ENCODE data around the gene CARMIL1.
"Not testable (repeated sequence)": the region's sequence is repeated elsewhere in the genome, so short reads cannot be mapped to it uniquely, and the experiment has no call there.

The CARMIL1 gene

DNA sequence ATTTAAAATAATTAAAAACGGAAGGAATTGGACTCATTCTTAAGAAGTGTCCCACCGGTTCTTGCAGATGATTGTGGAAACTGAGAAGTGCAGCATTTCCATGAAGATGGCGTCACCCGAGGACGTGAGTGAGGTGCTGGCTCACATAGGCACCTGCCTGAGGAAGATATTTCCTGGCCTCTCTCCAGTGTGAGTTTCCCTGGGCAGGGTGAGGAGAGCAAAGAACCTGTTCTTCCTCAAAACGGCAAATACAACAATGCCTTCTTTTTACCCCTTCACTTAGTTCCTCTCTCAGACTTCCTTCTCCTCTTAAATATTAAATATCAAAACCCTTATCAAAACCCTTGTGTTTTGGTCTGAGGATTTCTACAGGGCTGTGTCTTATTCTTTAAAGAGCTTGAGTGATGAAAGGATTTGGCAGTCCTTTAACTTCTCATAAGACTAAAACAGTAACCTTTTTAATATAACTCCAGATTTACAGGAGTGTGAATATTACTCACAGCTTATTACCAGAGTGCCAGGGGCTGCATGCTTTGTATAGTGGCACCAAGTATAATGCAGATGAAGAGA is 156.3 kb downstream of the CARMIL1 start:
- in situ Hi-C loops (cut with MboI; ENCODE audit: low sequenced_read_pairs): no loop called here

DNA sequence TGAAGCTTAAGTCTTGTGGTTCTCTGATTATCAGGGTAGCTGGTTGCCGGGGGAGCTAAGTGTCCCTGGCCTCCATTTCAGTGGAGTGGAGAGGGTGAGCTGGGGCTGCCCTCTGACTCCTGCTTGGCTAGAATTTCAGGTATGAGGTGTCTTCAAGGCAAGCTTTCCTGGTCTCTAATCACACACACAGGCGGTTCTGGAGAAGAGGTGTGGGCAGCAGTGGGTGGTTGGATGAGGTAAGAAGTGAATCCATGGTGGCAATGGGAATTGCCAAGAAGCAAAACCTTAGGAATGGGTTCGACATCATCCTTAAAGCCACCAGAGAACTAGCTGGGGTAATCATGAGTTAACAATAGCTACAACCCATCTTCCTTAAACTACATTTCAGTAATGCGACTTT is 157.6 kb downstream of the CARMIL1 start:
- in situ Hi-C loops (cut with MboI; ENCODE audit: low sequenced_read_pairs): no loop called here

DNA sequence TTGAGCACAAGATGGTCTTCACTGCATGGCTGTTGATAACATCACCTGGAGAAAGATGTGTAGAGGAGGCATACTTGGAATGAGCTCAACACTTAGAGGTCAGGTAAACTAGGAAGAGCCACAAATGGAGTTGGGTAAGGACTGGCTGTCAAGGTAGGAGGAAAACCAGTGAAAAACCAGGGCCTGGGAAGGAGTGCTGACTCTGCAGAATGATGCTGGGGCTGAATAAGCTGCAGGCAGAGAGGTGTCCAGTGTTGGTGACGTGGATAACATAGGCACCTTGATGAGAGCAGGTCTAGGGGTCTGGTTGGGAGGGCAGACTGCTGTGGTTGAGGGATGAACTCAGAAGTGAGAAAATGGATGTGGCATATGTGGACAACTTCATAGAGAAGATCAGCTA is 160.2 kb downstream of the CARMIL1 start:
- in situ Hi-C loops (cut with MboI; ENCODE audit: low sequenced_read_pairs): no loop called here

GRCh38 chr6:25441663-25442270 is 162.6 kb downstream of the CARMIL1 start:
- in situ Hi-C loops (cut with MboI; ENCODE audit: low sequenced_read_pairs): no loop called here

DNA sequence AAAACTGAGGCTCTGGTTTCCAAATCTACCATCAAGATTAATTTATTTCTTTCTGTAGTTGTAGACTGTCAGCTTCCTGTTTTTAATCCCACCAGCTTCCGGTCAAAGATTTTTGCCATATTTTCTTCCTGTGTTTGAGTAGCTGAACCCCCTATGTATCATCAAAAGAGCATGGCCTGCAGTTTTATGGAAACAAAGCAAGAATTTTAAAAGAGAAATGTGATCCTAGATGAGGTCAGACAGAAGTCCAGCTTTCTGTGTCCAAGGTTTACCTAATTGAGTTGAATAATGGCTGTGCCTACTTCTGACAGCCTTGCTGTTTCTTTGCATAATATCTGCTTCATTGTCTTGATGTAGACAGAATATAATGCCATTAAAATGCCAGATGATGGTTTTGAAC is 163.7 kb downstream of the CARMIL1 start:
- in situ Hi-C loops (cut with MboI; ENCODE audit: low sequenced_read_pairs): no loop called here

- in situ Hi-C loops (cut with MboI; ENCODE audit: low sequenced_read_pairs): not testable (repeated sequence)
These were observed 165.3 kb downstream of the CARMIL1 start for GRCh38 chr6:25444521-25444920.

GRCh38 chr6:25446830-25447569 is 167.8 kb downstream of the CARMIL1 start:
- in situ Hi-C loops (cut with MboI; ENCODE audit: low sequenced_read_pairs): no loop called here

DNA sequence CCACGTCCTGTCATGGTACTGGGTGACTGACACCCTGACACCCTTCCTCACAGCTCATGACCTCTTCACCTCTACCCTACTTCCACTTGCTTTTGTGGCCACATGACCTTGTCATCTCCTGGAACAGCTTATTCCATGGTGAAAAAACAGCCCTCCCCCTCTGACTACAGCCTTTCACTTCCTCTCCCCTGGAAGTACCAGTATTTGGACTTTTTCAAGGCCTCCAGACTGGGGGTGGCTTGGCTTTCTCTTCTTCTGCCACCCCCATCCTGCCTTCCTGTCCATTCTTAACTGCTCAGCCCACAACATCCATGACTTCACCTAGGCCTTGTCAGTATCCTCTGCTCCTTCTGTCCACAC is 168.4 kb downstream of the CARMIL1 start:
- in situ Hi-C loops (cut with MboI; ENCODE audit: low sequenced_read_pairs): no loop called here

GRCh38 chr6:25448965-25449538 is 169.9 kb downstream of the CARMIL1 start:
- in situ Hi-C loops (cut with MboI; ENCODE audit: low sequenced_read_pairs): no loop called here

GRCh38 chr6:25449774-25450173 is 170.6 kb downstream of the CARMIL1 start:
- in situ Hi-C loops (cut with MboI; ENCODE audit: low sequenced_read_pairs): no loop called here

GRCh38 chr6:25450469-25451198 is 171.5 kb downstream of the CARMIL1 start:
- in situ Hi-C loops (cut with MboI; ENCODE audit: low sequenced_read_pairs): no loop called here

DNA sequence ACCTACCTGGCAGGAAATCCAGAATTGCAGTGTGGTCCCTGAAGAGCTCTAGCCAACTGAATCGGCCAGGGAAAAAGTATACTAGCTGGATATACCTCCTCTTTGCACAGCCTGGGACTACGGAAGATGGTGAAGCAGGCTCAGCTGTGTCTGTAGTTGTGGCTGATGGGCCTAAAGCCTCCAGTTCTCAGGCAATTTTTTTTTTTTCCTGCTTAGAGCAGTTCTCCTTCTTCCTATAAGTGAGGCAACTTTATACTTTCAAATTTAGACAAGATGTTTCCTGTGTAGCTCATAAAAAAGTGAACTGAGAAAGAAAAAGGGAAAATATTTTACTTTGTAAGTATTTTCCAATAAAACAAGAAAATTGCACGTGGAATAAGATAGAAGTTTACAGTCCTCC is 172.9 kb downstream of the CARMIL1 start:
- in situ Hi-C loops (cut with MboI; ENCODE audit: low sequenced_read_pairs): no loop called here

DNA sequence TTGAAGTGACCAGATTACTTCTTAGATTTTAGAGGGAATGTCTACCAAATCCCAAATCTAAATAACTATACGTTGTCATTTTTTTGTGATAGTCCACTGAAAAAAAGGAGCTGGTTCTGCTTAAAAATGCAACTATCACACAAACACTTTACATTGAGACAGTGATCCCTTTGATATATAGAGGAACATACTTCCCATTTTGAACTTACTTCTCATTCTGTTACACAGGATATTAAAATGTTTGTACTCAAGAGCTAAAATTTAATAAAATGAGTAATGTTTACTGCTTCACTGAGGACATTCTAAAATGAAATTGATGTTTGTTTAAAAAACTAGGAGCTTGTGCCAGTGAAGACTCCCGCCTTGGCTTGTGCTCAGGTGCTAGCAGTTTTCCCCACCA is 174.1 kb downstream of the CARMIL1 start:
- in situ Hi-C loops (cut with MboI; ENCODE audit: low sequenced_read_pairs): no loop called here

- in situ Hi-C loops (cut with MboI; ENCODE audit: low sequenced_read_pairs): no loop called here
These were observed 175.0 kb downstream of the CARMIL1 start for GRCh38 chr6:25454136-25454535.

DNA sequence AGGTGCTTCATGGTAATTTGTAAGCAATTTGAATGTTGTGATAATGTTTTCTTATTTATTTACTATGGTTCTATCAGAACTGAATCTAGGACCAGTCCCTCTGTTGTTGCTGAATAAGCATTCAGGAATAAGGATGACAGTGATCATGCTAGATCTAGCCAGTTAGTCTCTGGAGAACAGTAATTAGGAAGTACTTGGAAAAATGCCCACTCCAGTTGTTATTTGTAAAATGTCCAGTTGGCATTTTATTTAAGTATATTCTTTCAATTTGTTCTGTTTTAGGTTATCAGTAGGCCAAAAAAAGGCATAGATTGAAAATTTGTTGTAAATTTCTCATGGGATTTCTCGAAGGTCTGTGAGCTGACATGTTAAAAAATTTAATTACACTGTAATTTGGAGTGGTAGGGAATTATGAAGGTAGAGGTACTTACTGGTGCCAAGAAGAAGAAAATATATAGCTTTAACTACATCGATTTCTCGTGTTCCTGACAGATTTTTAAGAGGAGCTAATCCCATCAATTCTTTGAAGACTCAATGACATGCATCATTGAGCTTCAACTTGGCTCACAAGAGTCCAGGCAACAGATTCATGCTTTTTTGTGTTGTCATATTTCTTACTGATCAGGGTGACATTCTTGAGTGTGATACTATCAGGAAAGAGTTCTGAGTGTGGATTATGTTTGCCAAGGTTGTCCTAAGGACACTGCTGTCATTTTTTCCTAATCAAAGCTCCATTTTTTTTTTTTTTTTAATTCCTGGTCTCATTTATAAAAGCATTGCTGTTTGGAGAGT is 177.3 kb downstream of the CARMIL1 start:
- in situ Hi-C loops (cut with MboI; ENCODE audit: low sequenced_read_pairs): no loop called here

GRCh38 chr6:25457516-25457915 is 178.3 kb downstream of the CARMIL1 start:
- in situ Hi-C loops (cut with MboI; ENCODE audit: low sequenced_read_pairs): no loop called here

DNA sequence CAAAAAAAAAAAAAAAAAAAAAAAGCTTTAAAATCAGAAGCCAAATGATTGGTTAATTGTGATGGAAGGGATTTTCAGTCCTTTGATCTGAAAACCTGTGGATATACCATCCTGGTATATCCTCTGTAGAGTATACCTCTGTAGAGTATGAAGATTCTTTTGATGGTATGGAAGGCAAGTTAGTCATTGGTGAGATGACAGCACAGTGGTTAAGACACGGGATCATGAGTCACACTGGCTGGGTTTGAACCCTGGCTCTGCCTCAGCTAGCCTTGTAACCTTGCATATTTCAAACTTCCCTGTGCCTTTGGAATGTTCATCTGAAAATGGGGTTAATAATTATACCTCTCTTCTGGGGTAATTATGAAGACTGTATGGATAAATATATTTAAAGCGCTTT is 179.3 kb downstream of the CARMIL1 start:
- in situ Hi-C loops (cut with MboI; ENCODE audit: low sequenced_read_pairs): no loop called here

- in situ Hi-C loops (cut with MboI; ENCODE audit: low sequenced_read_pairs): no loop called here
These were observed 183.2 kb downstream of the CARMIL1 start for GRCh38 chr6:25462235-25462897.

DNA sequence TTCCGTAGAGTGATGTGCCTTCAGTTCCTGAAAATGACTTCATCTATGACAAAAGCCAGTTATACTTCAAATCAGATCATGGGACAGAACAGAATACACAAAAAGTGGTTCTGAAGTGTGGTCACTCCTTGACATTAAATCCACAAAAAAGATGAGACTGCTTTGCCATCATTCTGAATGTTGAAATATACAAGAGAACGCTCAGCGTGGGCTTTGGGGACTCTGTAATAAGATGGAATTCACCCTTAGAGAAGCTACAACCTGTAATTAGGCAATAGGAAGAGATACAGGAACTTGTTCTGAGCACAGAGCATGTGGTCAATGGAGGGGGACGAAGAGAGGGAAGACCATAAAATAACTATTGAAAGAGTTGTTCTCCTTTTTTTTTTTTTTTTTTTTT is 184.3 kb downstream of the CARMIL1 start:
- in situ Hi-C loops (cut with MboI; ENCODE audit: low sequenced_read_pairs): no loop called here

- in situ Hi-C loops (cut with MboI; ENCODE audit: low sequenced_read_pairs): no loop called here
These were observed 185.1 kb downstream of the CARMIL1 start for GRCh38 chr6:25464225-25464624.

All from HL-60/S4 treated with retinoic acid at 250 ng/mL for 4 days and 3 days (cell line).